Neural cell (in vitro differentiated cells): ENCODE data around the gene NFKBIZ. TPM values are rescaled to one million over a fixed set of nuclear protein-coding genes. Genes with fewer than 3 reads are reported as not detected.

Source experiments
- H2AFZ ChIP-seq: fragments of 200-600, 300-800 bp; sonication (generic), shearing (Covaris generic); 2 replicates; pipeline ENCODE4 v1.6.0; 2014; ENCODE audit warnings: low read depth, mild to moderate bottlenecking, antibody characterized with exemption, low read length, moderate library complexity
- H3F3A ChIP-seq: fragments of 200-600 bp; shearing (Covaris generic); 2 replicates; pipeline ENCODE4 v1.6.1; 2016; ENCODE audit warnings: mild to moderate bottlenecking, moderate library complexity, mixed read lengths, antibody characterized with exemption, low read length; ENCODE audit not compliant: insufficient read depth, poor library complexity, severe bottlenecking
- H3K27ac ChIP-seq: fragments of 200-600, 300-800 bp; sonication (generic), shearing (Covaris generic); 2 replicates; pipeline ENCODE4 v1.5.1; 2014; ENCODE audit warnings: mild to moderate bottlenecking, low read length, moderate library complexity
- H3K27me3 ChIP-seq: fragments of 300-800, 200-600 bp; sonication (generic), shearing (Covaris generic); 2 replicates; pipeline ENCODE4 v1.6.0; 2014; ENCODE audit warnings: mild to moderate bottlenecking, low read depth, low read length, moderate library complexity; ENCODE audit not compliant: insufficient read depth
- H3K36me3 ChIP-seq: fragments of 300-800, 200-600 bp; sonication (generic), shearing (Covaris generic); 2 replicates; pipeline ENCODE4 v1.5.1; 2014; ENCODE audit warnings: mild to moderate bottlenecking, antibody characterized with exemption, low read length, moderate library complexity; ENCODE audit not compliant: insufficient read depth
- H3K4me2 ChIP-seq: fragments of 300-800, 200-600 bp; sonication (generic), shearing (Covaris generic); 2 replicates; pipeline ENCODE4 v1.6.0; 2014; ENCODE audit warnings: mild to moderate bottlenecking, low read length
- H3K4me3 ChIP-seq: fragments of 300-800, 200-600 bp; sonication (generic), shearing (Covaris generic); 2 replicates; pipeline ENCODE4 v1.5.1; 2014; ENCODE audit warnings: mild to moderate bottlenecking, low read length, moderate library complexity
- H3K79me2 ChIP-seq: fragments of 200-600 bp; shearing (Covaris generic); replicated peaks from 2 replicates; pipeline ENCODE4 v1.6.0; 2014; ENCODE audit warnings: mild to moderate bottlenecking, low read length, moderate library complexity; ENCODE audit not compliant: insufficient read depth
- H3K9ac ChIP-seq: fragments of 300-800, 200-600 bp; sonication (generic), shearing (Covaris generic); 2 replicates; pipeline ENCODE4 v1.6.1; 2016; ENCODE audit warnings: mild to moderate bottlenecking, low read length, mixed read lengths
- H3K9me2 ChIP-seq: fragments of 200-600 bp; shearing (Covaris generic); 2 replicates; pipeline ENCODE4 v1.6.1; 2016; ENCODE audit warnings: mild to moderate bottlenecking, low read length, mixed read lengths; ENCODE audit not compliant: insufficient read depth
- H3K9me3 ChIP-seq: fragments of 200-600, 300-800 bp; sonication (generic), shearing (Covaris generic); 2 replicates; pipeline ENCODE4 v1.6.1; 2016; ENCODE audit warnings: mild to moderate bottlenecking, mixed run types, low read length, moderate library complexity, mixed read lengths
- H4K20me1 ChIP-seq: fragments of 200-600 bp; shearing (Covaris generic); 2 replicates; pipeline ENCODE4 v1.6.1; 2016; ENCODE audit warnings: mild to moderate bottlenecking, mixed run types; ENCODE audit not compliant: insufficient read depth
- CTCF ChIP-seq: fragments of 450-650 bp; IDR thresholded peaks from 2 replicates; pipeline ENCODE4 v1.5.1; 2014; ENCODE audit warnings: antibody characterized with exemption, mild to moderate bottlenecking, moderate library complexity; ENCODE audit not compliant: poor library complexity, severe bottlenecking
- EP300 ChIP-seq: fragments of 450-650 bp; conservative IDR thresholded peaks from 2 replicates; pipeline ENCODE4 v1.6.1; 2014; ENCODE audit warnings: antibody characterized with exemption, mild to moderate bottlenecking, moderate library complexity; ENCODE audit not compliant: poor library complexity, severe bottlenecking
- EZH2 ChIP-seq: fragments of 200-600, 300-800 bp; shearing (Covaris generic), sonication (generic); IDR thresholded peaks from 2 replicates; pipeline ENCODE4 v1.6.1; 2014; ENCODE audit warnings: antibody characterized with exemption, low read length, borderline replicate concordance, mild to moderate bottlenecking; ENCODE audit not compliant: insufficient read depth, poor library complexity, severe bottlenecking
- MXI1 ChIP-seq: fragments of 450-650 bp; conservative IDR thresholded peaks from 2 replicates; pipeline ENCODE4 v1.6.1; 2014; ENCODE audit warnings: antibody characterized with exemption, mild to moderate bottlenecking; ENCODE audit not compliant: poor library complexity, severe bottlenecking
- POLR2AphosphoS5 ChIP-seq: IDR thresholded peaks from 2 replicates; pipeline ENCODE4 v1.6.1; 2012
- RAD21 ChIP-seq: fragments of 450-650 bp; conservative IDR thresholded peaks from 2 replicates; pipeline ENCODE4 v1.6.1; 2014; ENCODE audit warnings: antibody characterized with exemption, mild to moderate bottlenecking, moderate library complexity
- SMC3 ChIP-seq: fragments of 450-650 bp; conservative IDR thresholded peaks from 2 replicates; pipeline ENCODE4 v1.6.1; 2014; ENCODE audit warnings: antibody characterized with exemption, mild to moderate bottlenecking, moderate library complexity; ENCODE audit not compliant: poor library complexity
- TAF1 ChIP-seq: IDR thresholded peaks from 2 replicates; pipeline ENCODE4 v1.6.1; 2012; ENCODE audit warnings: low read depth
- polyA plus RNA-seq: library from polyadenylated mRNA; depleted of rRNA; stranded (reverse); fragments of >200 nt; gene quantifications from 2 replicates; pipeline ENCODE4 v1.2.3, GENCODE V29; 2014
- TF ChIP-seq, protein P1 (sequence below): IDR thresholded peaks from 2 replicates; pipeline ENCODE4 v1.6.1; 2012; ENCODE audit warnings: borderline replicate concordance

The NFKBIZ gene
- polyA plus RNA-seq, 1 donor from 2014 or later = 0.84 TPM

GRCh38 chr3:101853982-101854381 is 4.7 kb downstream of the NFKBIZ start:
- no peaks in the 10 kb centered on the region for H3K9me2 ChIP-seq
- peaks cover 28% of the 10 kb centered on the region for H3K27me3 ChIP-seq
- no peaks in the 10 kb centered on the region for H3F3A ChIP-seq
- H4K20me1 ChIP-seq = no peaks in the 10 kb centered on the region
- no peaks in the 10 kb centered on the region for H3K79me2 ChIP-seq
- H3K36me3 ChIP-seq = peaks cover 3% of the 10 kb centered on the region
- H3K4me2 ChIP-seq = no peak overlapping the region
- H3K27ac ChIP-seq = no peak overlapping the region
- no peaks in the 10 kb centered on the region for H3K9me3 ChIP-seq
- TF ChIP-seq, protein P1, sequence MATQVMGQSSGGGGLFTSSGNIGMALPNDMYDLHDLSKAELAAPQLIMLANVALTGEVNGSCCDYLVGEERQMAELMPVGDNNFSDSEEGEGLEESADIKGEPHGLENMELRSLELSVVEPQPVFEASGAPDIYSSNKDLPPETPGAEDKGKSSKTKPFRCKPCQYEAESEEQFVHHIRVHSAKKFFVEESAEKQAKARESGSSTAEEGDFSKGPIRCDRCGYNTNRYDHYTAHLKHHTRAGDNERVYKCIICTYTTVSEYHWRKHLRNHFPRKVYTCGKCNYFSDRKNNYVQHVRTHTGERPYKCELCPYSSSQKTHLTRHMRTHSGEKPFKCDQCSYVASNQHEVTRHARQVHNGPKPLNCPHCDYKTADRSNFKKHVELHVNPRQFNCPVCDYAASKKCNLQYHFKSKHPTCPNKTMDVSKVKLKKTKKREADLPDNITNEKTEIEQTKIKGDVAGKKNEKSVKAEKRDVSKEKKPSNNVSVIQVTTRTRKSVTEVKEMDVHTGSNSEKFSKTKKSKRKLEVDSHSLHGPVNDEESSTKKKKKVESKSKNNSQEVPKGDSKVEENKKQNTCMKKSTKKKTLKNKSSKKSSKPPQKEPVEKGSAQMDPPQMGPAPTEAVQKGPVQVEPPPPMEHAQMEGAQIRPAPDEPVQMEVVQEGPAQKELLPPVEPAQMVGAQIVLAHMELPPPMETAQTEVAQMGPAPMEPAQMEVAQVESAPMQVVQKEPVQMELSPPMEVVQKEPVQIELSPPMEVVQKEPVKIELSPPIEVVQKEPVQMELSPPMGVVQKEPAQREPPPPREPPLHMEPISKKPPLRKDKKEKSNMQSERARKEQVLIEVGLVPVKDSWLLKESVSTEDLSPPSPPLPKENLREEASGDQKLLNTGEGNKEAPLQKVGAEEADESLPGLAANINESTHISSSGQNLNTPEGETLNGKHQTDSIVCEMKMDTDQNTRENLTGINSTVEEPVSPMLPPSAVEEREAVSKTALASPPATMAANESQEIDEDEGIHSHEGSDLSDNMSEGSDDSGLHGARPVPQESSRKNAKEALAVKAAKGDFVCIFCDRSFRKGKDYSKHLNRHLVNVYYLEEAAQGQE = no peak
- TF ChIP-seq MXI1 = no peak
- no peak for TF ChIP-seq POLR2AphosphoS5
- TF ChIP-seq EP300 = no peak
- no peak overlapping the region for H3K9ac ChIP-seq
- H3K4me3 ChIP-seq = no peak overlapping the region
- H2AFZ ChIP-seq = no peak overlapping the region

DNA sequence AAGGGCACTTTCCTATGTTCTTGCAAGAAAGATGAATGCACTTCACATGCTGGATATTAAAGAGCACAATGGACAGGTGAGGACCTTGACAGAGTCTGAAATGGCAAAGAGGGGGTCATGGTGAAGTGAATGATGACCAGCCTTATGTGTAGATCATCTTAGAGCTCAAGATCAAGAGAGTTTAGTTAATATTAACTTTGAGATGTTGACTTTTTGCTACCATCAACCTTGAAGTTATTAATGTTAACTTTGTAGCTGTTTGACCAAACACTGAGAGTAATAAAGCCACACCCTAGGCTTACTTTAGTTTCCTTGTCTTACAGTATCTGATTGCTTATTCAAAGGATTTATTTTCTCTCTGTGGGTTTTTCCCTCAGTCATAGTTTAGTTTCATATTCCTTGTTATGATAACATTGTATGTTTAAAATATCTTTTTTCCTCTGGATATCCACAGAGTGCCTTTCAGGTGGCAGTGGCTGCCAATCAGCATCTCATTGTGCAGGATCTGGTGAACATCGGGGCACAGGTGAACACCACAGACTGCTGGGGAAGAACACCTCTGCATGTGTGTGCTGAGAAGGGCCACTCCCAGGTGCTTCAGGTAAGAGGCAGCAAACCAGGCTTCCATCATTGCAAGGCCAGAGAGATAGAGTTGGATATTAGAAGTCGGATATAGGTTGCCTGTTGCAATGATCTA is 5.4 kb downstream of the NFKBIZ start:
- no peak overlapping the region for H3K4me3 ChIP-seq
- H3K27me3 ChIP-seq = peaks cover 21% of the 10 kb centered on the region
- no peaks in the 10 kb centered on the region for H3K79me2 ChIP-seq
- no peaks in the 10 kb centered on the region for H4K20me1 ChIP-seq
- H3K36me3 ChIP-seq = peaks cover 3% of the 10 kb centered on the region
- TF ChIP-seq TAF1 (no peak), EZH2 (no peak), CTCF (no peak), EP300 (no peak), SMC3 (no peak), MXI1 (no peak), POLR2AphosphoS5 (no peak), RAD21 (no peak)
- TF ChIP-seq, protein P1 = no peak
- no peak overlapping the region for H3K9ac ChIP-seq
- H3K9me3 ChIP-seq = no peaks in the 10 kb centered on the region
- no peaks in the 10 kb centered on the region for H3K9me2 ChIP-seq
- H2AFZ ChIP-seq = no peak overlapping the region
- no peaks in the 10 kb centered on the region for H3F3A ChIP-seq
- no peak overlapping the region for H3K4me2 ChIP-seq
- no peak overlapping the region for H3K27ac ChIP-seq
